Lower lobe of right lung (tissue), 2 donors: ENCODE data around the gene RNF182. TPM values are rescaled to one million over a fixed set of nuclear protein-coding genes. Genes with fewer than 3 reads are reported as not detected.
A peak's percentile ranks its signal among the peaks of the same experiment; 100 is the strongest.

Experiments used
- ATAC-seq, 2 donors: fragments of 200-7000 bp; cut with Tn5 transposase; one replicate each; pipeline ENCODE4 v1.9.1; 2020 to 2022; ENCODE audit warnings: mild to moderate bottlenecking in 2 of 2, moderate library complexity in 2 of 2
- DNase-seq: peaks from one replicate; pipeline ENCODE4 v3.0.0-alpha.2; 2020
- H3K27ac ChIP-seq: fragments of 200-600 bp; one replicate; pipeline ENCODE4 v1.8.0; 2022
- H3K27me3 ChIP-seq: fragments of 200-600 bp; one replicate; pipeline ENCODE4 v1.8.0; 2022; ENCODE audit warnings: low read depth
- H3K36me3 ChIP-seq: fragments of 200-600 bp; one replicate; pipeline ENCODE4 v1.8.0; 2022; ENCODE audit warnings: mild to moderate bottlenecking
- H3K4me1 ChIP-seq: fragments of 200-600 bp; one replicate; pipeline ENCODE4 v1.8.0; 2022
- H3K4me3 ChIP-seq: fragments of 200-600 bp; one replicate; pipeline ENCODE4 v1.8.0; 2022; ENCODE audit warnings: mild to moderate bottlenecking
- H3K9me3 ChIP-seq: fragments of 200-600 bp; one replicate; pipeline ENCODE4 v1.8.0; 2022
- intact Hi-C: fragments of 100-400 bp; cut with DNase I; formaldehyde crosslinking; loops from one replicate; pipeline ENCODE4 v1.11.0; 2022
- total RNA-seq: library from RNA; stranded (reverse); fragmentation: NEBNext Ultra II Directional; extraction: Animal tissue kit (Norgen Biotek cat#: 25700); gene quantifications from one replicate; pipeline ENCODE4 v1.2.1, GENCODE V29; 2021
- TF ChIP-seq, protein P1 (sequence below): fragments of 200-600 bp; IDR thresholded peaks from one replicate; pipeline ENCODE4 v1.8.0; 2022; ENCODE audit warnings: antibody characterized with exemption, mild to moderate bottlenecking
- donor health status: DM: no; HTN: yes; CAD: no; lungs with severe emphysema.

The RNF182 gene
- total RNA-seq, 1 donor from 2014 or later = 5.3 TPM

DNA sequence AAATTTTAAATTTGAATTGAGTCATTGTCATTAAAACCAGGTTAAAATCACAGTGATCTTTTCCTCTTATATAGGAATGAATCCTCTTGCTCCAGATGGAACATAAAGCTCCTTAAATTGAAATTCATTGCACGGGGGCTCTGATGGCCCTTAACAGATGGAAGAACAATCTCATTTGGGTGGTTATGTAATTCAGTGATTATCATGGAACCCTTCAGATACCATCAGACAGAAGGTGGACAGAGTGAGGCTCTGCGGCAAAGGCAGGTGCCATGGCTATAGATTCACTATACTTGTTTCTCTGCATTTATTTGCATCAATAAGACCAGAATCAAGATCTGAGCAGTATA is 17.8 kb upstream of the RNF182 start:
- Histone ChIP-seq H3K36me3 (no peaks in the 10 kb centered on the region), H3K9me3 (no peaks in the 10 kb centered on the region), H3K27me3 (no peaks in the 10 kb centered on the region), H3K27ac (no peak overlapping the region), H3K4me1 (no peaks in the 10 kb centered on the region), H3K4me3 (no peak overlapping the region)
- intact Hi-C loops = no loop called here
- no peak for DNase-seq
- ATAC-seq = no peak
- TF ChIP-seq, protein P1, sequence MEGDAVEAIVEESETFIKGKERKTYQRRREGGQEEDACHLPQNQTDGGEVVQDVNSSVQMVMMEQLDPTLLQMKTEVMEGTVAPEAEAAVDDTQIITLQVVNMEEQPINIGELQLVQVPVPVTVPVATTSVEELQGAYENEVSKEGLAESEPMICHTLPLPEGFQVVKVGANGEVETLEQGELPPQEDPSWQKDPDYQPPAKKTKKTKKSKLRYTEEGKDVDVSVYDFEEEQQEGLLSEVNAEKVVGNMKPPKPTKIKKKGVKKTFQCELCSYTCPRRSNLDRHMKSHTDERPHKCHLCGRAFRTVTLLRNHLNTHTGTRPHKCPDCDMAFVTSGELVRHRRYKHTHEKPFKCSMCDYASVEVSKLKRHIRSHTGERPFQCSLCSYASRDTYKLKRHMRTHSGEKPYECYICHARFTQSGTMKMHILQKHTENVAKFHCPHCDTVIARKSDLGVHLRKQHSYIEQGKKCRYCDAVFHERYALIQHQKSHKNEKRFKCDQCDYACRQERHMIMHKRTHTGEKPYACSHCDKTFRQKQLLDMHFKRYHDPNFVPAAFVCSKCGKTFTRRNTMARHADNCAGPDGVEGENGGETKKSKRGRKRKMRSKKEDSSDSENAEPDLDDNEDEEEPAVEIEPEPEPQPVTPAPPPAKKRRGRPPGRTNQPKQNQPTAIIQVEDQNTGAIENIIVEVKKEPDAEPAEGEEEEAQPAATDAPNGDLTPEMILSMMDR = no peak

GRCh38 chr6:13907614-13908215 is 17.0 kb upstream of the RNF182 start:
- intact Hi-C loops = no loop called here

DNA sequence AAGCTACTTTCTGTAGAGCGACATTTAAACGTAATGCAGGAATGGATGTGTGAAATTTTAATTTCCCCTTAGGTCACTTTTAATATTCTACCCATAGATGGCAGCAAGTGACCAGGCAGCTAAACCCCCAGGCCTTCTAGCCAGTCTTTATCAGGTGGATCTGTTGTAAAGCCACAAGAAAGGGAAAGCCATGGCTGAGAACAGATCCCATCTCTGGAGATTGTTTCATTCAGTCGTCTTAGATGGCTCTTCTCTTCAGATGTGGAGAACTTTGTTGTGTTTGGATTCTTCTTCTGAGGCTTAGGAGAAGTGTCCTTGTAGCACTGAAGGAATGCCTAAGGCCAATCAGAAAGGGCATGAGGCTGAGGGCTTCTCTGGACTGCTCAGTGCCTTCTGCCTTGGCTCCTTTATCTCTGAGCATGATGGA is 15.8 kb upstream of the RNF182 start:
- H3K4me3 ChIP-seq = no peak overlapping the region
- DNase-seq = no peak
- no peaks in the 10 kb centered on the region for H3K4me1 ChIP-seq
- intact Hi-C loops = no loop called here
- no peak overlapping the region for H3K27ac ChIP-seq
- H3K27me3 ChIP-seq = no peaks in the 10 kb centered on the region
- H3K36me3 ChIP-seq = no peaks in the 10 kb centered on the region
- H3K9me3 ChIP-seq = no peaks in the 10 kb centered on the region
- peak; percentile 83 for ATAC-seq
- TF ChIP-seq, protein P1 = peak; percentile 79

More at GRCh38 chr6:13907614-13908215, 17.0 kb upstream of the RNF182 start:
- no peak for ATAC-seq
- Histone ChIP-seq H3K27me3 (no peaks in the 10 kb centered on the region), H3K36me3 (no peaks in the 10 kb centered on the region), H3K4me1 (no peaks in the 10 kb centered on the region), H3K9me3 (no peaks in the 10 kb centered on the region), H3K4me3 (no peak overlapping the region), H3K27ac (no peak overlapping the region)
- no peak for DNase-seq
- TF ChIP-seq, protein P1 = no peak

GRCh38 chr6:13910443-13910842 is 14.3 kb upstream of the RNF182 start:
- H3K27me3 ChIP-seq = no peaks in the 10 kb centered on the region
- H3K4me3 ChIP-seq = no peak overlapping the region
- DNase-seq (no peak), ATAC-seq (no peak)
- no peak overlapping the region for H3K27ac ChIP-seq
- H3K4me1 ChIP-seq = no peaks in the 10 kb centered on the region
- intact Hi-C loops = loop anchor here (10.0 kb wide), 1 partner anchor 154 kb away; no protein-coding TSS in a partner anchor
- H3K36me3 ChIP-seq = no peaks in the 10 kb centered on the region
- H3K9me3 ChIP-seq = no peaks in the 10 kb centered on the region
- TF ChIP-seq, protein P1 = no peak

- no peak overlapping the region for H3K27ac ChIP-seq
- no peaks in the 10 kb centered on the region for H3K9me3 ChIP-seq
- no peaks in the 10 kb centered on the region for H3K36me3 ChIP-seq
- no peak overlapping the region for H3K4me3 ChIP-seq
- no peaks in the 10 kb centered on the region for H3K27me3 ChIP-seq
- intact Hi-C loops = loop anchor here (10.0 kb wide), 1 partner anchor 153 kb away; no protein-coding TSS in a partner anchor
- no peak for ATAC-seq
- TF ChIP-seq, protein P1 = no peak
- DNase-seq = no peak
- no peaks in the 10 kb centered on the region for H3K4me1 ChIP-seq
These were observed 13.4 kb upstream of the RNF182 start for GRCh38 chr6:13911337-13911736.
